ENCODE results near the gene RGP1.

Gene RGP1

GRCh38 chr9:35745569-35745968, 3.5 kb upstream of the RGP1 start:
- DNase-seq, result no peak

- DNase-seq, result no peak
Observed at GRCh38 chr9:35746583-35746982, 2.5 kb upstream of the RGP1 start.

GRCh38 chr9:35748242-35748857, 737 bp upstream of the RGP1 start:
- DNase-seq, result no peak

- no peak for DNase-seq
Observed at GRCh38 chr9:35749515-35750255, 598 bp downstream of the RGP1 start.

GRCh38 chr9:35750256-35750531, 1.1 kb downstream of the RGP1 start:
- DNase-seq, result no peak

- no peak for DNase-seq
Observed at GRCh38 chr9:35753466-35753865, 4.4 kb downstream of the RGP1 start.

GRCh38 chr9:35754264-35754663, 5.2 kb downstream of the RGP1 start, which contains the start of gene MSMP:
Gene MSMP, minus strand, starts transcription at chr9:35754276. Its CDS starts 147 bp downstream, at chr9:35754129.
- DNase-seq, result no peak

- no peak for DNase-seq
Observed at GRCh38 chr9:35755071-35755470, 6.0 kb downstream of the RGP1 start.

GRCh38 chr9:35756275-35757225, 7.5 kb downstream of the RGP1 start:
- peak; percentile 79 for DNase-seq

GRCh38 chr9:35757226-35757891, 8.3 kb downstream of the RGP1 start:
- DNase-seq, result peak; percentile 63

GRCh38 chr9:35757892-35758275, 8.8 kb downstream of the RGP1 start:
- DNase-seq, result no peak

GRCh38 chr9:35758475-35759050, 9.5 kb downstream of the RGP1 start:
- DNase-seq, result no peak

GRCh38 chr9:35759795-35760194, 10.7 kb downstream of the RGP1 start:
- no peak for DNase-seq

- peak; percentile 68 for DNase-seq
Observed at GRCh38 chr9:35760651-35761050, 11.6 kb downstream of the RGP1 start.

GRCh38 chr9:35763181-35763580, 14.1 kb downstream of the RGP1 start:
- no peak for DNase-seq

GRCh38 chr9:35763803-35764202, 14.7 kb downstream of the RGP1 start:
- DNase-seq, result no peak

- DNase-seq, result no peak
Observed at GRCh38 chr9:35766997-35767396, 17.9 kb downstream of the RGP1 start.

GRCh38 chr9:35767458-35767857, 18.4 kb downstream of the RGP1 start:
- DNase-seq, result no peak

GRCh38 chr9:35769763-35770162, 20.7 kb downstream of the RGP1 start:
- DNase-seq, result no peak

GRCh38 chr9:35771075-35771433, 22.0 kb downstream of the RGP1 start:
- no peak for DNase-seq

- peak; percentile 45 for DNase-seq
Observed at GRCh38 chr9:35771534-35771933, 22.4 kb downstream of the RGP1 start.

- DNase-seq, result no peak
Observed at GRCh38 chr9:35771943-35772342, 22.9 kb downstream of the RGP1 start.

All from femur (tissue), 1 donor.